SU-DHL-6 (cell line): ENCODE data around the gene BRIP1.

Experiments used
- H2AFZ ChIP-seq: fragments of 200-600 bp; sonication (generic); 2 replicates; pipeline ENCODE4 v1.6.1; 2014; ENCODE audit warnings: low read depth, mild to moderate bottlenecking, moderate library complexity, mixed read lengths, antibody characterized with exemption, low read length; ENCODE audit not compliant: severe bottlenecking
- H3F3A ChIP-seq: fragments of 200-600 bp; shearing (Covaris generic); 2 replicates; pipeline ENCODE4 v1.6.0; 2016; ENCODE audit warnings: antibody characterized with exemption, mild to moderate bottlenecking; ENCODE audit not compliant: insufficient read depth
- H3K27ac ChIP-seq: fragments of 200-600 bp; sonication (generic); 2 replicates; pipeline ENCODE4 v1.5.1; 2016; ENCODE audit warnings: low read depth, mild to moderate bottlenecking, low read length, moderate library complexity, mixed read lengths
- H3K27me3 ChIP-seq: fragments of 200-600 bp; sonication (generic), shearing (Covaris generic); 2 replicates; pipeline ENCODE4 v1.6.0; 2014; ENCODE audit warnings: mild to moderate bottlenecking, low read length
- H3K36me3 ChIP-seq: fragments of 200-600 bp; sonication (generic); 2 replicates; pipeline ENCODE4 v1.6.1; 2014; ENCODE audit warnings: mild to moderate bottlenecking, low read length, mixed read lengths
- H3K4me2 ChIP-seq: fragments of 300-600, 200-600 bp; shearing (Covaris generic), sonication (generic); 2 replicates; pipeline ENCODE4 v1.6.0; 2014; ENCODE audit warnings: low read length, low read depth, mild to moderate bottlenecking; ENCODE audit not compliant: poor library complexity, severe bottlenecking
- H3K4me3 ChIP-seq: fragments of 200-600 bp; sonication (generic); 2 replicates; pipeline ENCODE4 v1.5.1; 2014; ENCODE audit warnings: antibody characterized with exemption, low read length, mild to moderate bottlenecking, mixed read lengths; ENCODE audit not compliant: insufficient read depth, poor library complexity, severe bottlenecking
- H3K79me2 ChIP-seq: fragments of 200-600 bp; sonication (generic); 2 replicates; pipeline ENCODE4 v1.6.1; 2014; ENCODE audit warnings: mild to moderate bottlenecking, low read length, moderate library complexity; ENCODE audit not compliant: insufficient read depth
- H3K9ac ChIP-seq: fragments of 200-600 bp; sonication (generic); 2 replicates; pipeline ENCODE4 v1.7.0; 2014; ENCODE audit warnings: mild to moderate bottlenecking, low read length
- H3K9me2 ChIP-seq: fragments of 200-600 bp; sonication (generic); replicated peaks from 2 replicates; pipeline ENCODE4 v1.6.1; 2014; ENCODE audit warnings: low read length; ENCODE audit not compliant: insufficient read depth
- H3K9me3 ChIP-seq: fragments of 200-600 bp; sonication (generic); 2 replicates; pipeline ENCODE4 v1.6.1; 2014; ENCODE audit warnings: low read length, mixed read lengths; ENCODE audit not compliant: insufficient read depth
- H4K20me1 ChIP-seq: fragments of 200-600 bp; sonication (generic); 2 replicates; pipeline ENCODE4 v1.6.1; 2014; ENCODE audit warnings: low read depth, mild to moderate bottlenecking, antibody characterized with exemption, low read length, moderate library complexity, mixed read lengths
- EZH2phosphoT487 ChIP-seq: fragments of 200-600 bp; sonication (generic), shearing (Covaris generic); conservative IDR thresholded peaks from 2 replicates; pipeline ENCODE4 v1.6.1; 2018; ENCODE audit warnings: mild to moderate bottlenecking, antibody characterized with exemption, low read length, moderate library complexity, mixed read lengths
- TF ChIP-seq, protein P1 (sequence below): fragments of 200-600 bp; sonication (generic); IDR thresholded peaks from one replicate; pipeline ENCODE4 v1.5.1; 2017; ENCODE audit warnings: antibody characterized with exemption, mild to moderate bottlenecking, low read length, moderate library complexity; ENCODE audit not compliant: insufficient read depth, poor library complexity, severe bottlenecking

Gene BRIP1

DNA sequence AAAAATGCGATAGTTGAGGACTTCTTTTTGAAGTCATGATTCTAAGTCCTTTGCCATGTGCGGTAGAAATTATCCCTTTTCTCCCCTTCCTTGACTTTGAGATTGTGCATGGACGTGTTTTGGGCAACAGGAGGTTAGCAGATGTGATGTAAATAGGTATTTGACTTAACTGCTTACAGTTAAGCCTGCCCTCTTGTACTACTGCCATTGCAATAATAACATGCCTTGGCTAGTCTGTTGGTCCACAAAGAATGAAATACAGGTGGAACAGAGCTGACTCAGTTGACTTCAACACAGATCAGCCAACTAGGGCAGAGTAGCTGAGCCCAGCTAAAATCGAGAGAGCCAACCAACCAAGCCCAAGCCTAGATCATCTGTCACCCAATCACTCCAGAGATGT is 125.5 kb downstream of the BRIP1 start:
- no peak for TF ChIP-seq EZH2phosphoT487
- TF ChIP-seq, protein P1, sequence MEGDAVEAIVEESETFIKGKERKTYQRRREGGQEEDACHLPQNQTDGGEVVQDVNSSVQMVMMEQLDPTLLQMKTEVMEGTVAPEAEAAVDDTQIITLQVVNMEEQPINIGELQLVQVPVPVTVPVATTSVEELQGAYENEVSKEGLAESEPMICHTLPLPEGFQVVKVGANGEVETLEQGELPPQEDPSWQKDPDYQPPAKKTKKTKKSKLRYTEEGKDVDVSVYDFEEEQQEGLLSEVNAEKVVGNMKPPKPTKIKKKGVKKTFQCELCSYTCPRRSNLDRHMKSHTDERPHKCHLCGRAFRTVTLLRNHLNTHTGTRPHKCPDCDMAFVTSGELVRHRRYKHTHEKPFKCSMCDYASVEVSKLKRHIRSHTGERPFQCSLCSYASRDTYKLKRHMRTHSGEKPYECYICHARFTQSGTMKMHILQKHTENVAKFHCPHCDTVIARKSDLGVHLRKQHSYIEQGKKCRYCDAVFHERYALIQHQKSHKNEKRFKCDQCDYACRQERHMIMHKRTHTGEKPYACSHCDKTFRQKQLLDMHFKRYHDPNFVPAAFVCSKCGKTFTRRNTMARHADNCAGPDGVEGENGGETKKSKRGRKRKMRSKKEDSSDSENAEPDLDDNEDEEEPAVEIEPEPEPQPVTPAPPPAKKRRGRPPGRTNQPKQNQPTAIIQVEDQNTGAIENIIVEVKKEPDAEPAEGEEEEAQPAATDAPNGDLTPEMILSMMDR, result no peak
- Histone ChIP-seq H3K9me2 (no peaks in the 10 kb centered on the region), H3K27ac (no peak overlapping the region), H3K36me3 (peaks cover 51% of the 10 kb centered on the region), H3F3A (no peaks in the 10 kb centered on the region), H4K20me1 (no peaks in the 10 kb centered on the region), H3K9me3 (no peaks in the 10 kb centered on the region), H3K4me3 (no peak overlapping the region), H2AFZ (no peak overlapping the region), H3K4me2 (no peak overlapping the region), H3K79me2 (no peaks in the 10 kb centered on the region), H3K9ac (no peak overlapping the region), H3K27me3 (no peaks in the 10 kb centered on the region)

DNA sequence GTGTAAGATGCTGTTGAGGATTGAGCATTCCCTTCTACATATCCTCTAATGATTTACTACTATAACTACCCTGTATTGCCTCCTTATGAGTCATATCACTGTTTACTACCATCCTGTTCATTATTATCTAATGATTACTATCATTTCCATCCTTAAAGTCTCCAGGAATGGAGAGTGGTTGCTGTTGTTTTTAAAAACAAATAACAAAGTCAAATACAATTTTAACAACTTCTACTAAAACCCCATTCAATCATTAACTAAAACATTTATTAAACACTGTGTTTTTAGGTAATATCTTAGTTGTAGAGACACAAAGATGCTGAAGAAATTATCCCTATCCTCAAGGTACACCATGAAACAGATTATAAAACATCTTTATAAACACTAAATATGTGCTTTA is 126.9 kb downstream of the BRIP1 start:
- Histone ChIP-seq H3K27me3 (no peaks in the 10 kb centered on the region), H3K27ac (no peak overlapping the region), H3F3A (no peaks in the 10 kb centered on the region), H3K9me2 (no peaks in the 10 kb centered on the region), H3K36me3 (peaks cover 46% of the 10 kb centered on the region), H4K20me1 (no peaks in the 10 kb centered on the region), H3K9ac (no peak overlapping the region), H3K4me2 (no peak overlapping the region), H3K79me2 (no peaks in the 10 kb centered on the region), H3K4me3 (no peak overlapping the region), H2AFZ (no peak overlapping the region), H3K9me3 (no peaks in the 10 kb centered on the region)
- TF ChIP-seq EZH2phosphoT487, result no peak
- TF ChIP-seq, protein P1, result no peak

DNA sequence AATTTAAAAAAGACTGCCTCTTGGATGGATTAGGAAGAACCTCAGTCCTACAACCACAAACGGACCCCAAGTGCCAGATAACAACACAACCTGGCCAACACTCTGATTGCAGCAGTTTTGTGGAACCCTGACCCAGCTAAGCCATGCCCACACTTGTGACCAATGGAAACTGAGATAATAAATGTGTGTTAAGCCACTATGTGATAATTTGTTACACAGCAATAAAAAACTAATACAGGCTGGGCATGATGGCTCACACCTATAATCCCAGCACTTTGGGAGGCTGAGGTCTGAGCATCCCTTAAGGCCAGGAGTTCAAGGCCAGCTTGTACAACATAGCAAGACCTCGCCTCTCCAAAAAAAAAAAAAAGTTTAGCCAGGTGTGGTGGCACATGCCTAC is 127.5 kb downstream of the BRIP1 start:
- Histone ChIP-seq H3K27me3 (no peaks in the 10 kb centered on the region), H3K4me2 (no peak overlapping the region), H3K27ac (no peak overlapping the region), H3K9ac (no peak overlapping the region), H3K9me2 (no peaks in the 10 kb centered on the region), H3K36me3 (peaks cover 44% of the 10 kb centered on the region), H4K20me1 (no peaks in the 10 kb centered on the region), H3K79me2 (no peaks in the 10 kb centered on the region), H2AFZ (no peak overlapping the region), H3K9me3 (no peaks in the 10 kb centered on the region), H3F3A (no peaks in the 10 kb centered on the region), H3K4me3 (no peak overlapping the region)
- no peak for TF ChIP-seq EZH2phosphoT487
- TF ChIP-seq, protein P1, result no peak
